ENCODE data around the gene STAT5B. TPM values are rescaled to one million over a fixed set of nuclear protein-coding genes. Genes with fewer than 3 reads are reported as not detected.

The STAT5B gene
- total and polyA plus RNA-seq, 2 of the 13 experiments (the other 11 are each of a cell fraction or from before 2014, with no cell fraction given) = 21.0 to 42.8 TPM

- no peak for TF ChIP-seq ZBTB40 (IDR thresholded peaks at IDR 0.05)
- no peak for TF ChIP-seq ZBTB40 (CRISPR knock-in tag; IDR thresholded peaks at IDR 0.05)
- TF ChIP-seq ZSCAN9 (CRISPR knock-in tag; IDR thresholded peaks at IDR 0.05; ENCODE audit: borderline replicate concordance) = no peak
- TF ChIP-seq NFIB (CRISPR knock-in tag; IDR thresholded peaks at IDR 0.05; ENCODE audit: borderline replicate concordance) = no peak
- no peak for TF ChIP-seq ARID4A (CRISPR knock-in tag; IDR thresholded peaks at IDR 0.05; ENCODE audit: borderline replicate concordance)
- TF ChIP-seq BCL6 (CRISPR knock-in tag; IDR thresholded peaks at IDR 0.05) = no peak
- 0 out of 2 replicates have a peak, but pooled peaks have one; percentile 2 for TF ChIP-seq ZSCAN21 (CRISPR knock-in tag; IDR thresholded peaks at IDR 0.05; ENCODE audit: borderline replicate concordance)
- TF ChIP-seq NFAT5 (CRISPR knock-in tag; IDR thresholded peaks at IDR 0.05) = 0 out of 2 replicates have a peak, but pooled peaks have one; percentile 14
- TF ChIP-seq ZBTB1 (CRISPR knock-in tag; IDR thresholded peaks at IDR 0.05; ENCODE audit: borderline replicate concordance) = no peak
Observed at GRCh38 chr17:42275527-42276358, 448 bp downstream of the STAT5B start (continued).
